ENCODE results near the gene CDKAL1.
"Not testable (repeated sequence)": the region's sequence is repeated elsewhere in the genome, so short reads cannot be mapped to it uniquely, and the experiment has no call there.

CDKAL1 gene

GRCh38 chr6:20554817-20555216 lies 20.6 kb downstream of the CDKAL1 start:
- no peak for DNase-seq

- DNase-seq: no peak
Observed at GRCh38 chr6:20559924-20560551, 25.8 kb downstream of the CDKAL1 start.

GRCh38 chr6:20563377-20563776 lies 29.1 kb downstream of the CDKAL1 start:
- DNase-seq: no peak

- DNase-seq: no peak
Observed at GRCh38 chr6:20564269-20564668, 30.0 kb downstream of the CDKAL1 start.

GRCh38 chr6:20564777-20565176 lies 30.5 kb downstream of the CDKAL1 start:
- no peak for DNase-seq

- DNase-seq: no peak
Observed at GRCh38 chr6:20565342-20565741, 31.1 kb downstream of the CDKAL1 start.

- DNase-seq: no peak
Observed at GRCh38 chr6:20566109-20566508, 31.9 kb downstream of the CDKAL1 start.

- DNase-seq: no peak
Observed at GRCh38 chr6:20569000-20569610, 34.8 kb downstream of the CDKAL1 start.

GRCh38 chr6:20571261-20571660 lies 37.0 kb downstream of the CDKAL1 start:
- DNase-seq: no peak

- no peak for DNase-seq
Observed at GRCh38 chr6:20572288-20572687, 38.0 kb downstream of the CDKAL1 start.

- no peak for DNase-seq
Observed at GRCh38 chr6:20572940-20573339, 38.7 kb downstream of the CDKAL1 start.

- no peak for DNase-seq
Observed at GRCh38 chr6:20574355-20574754, 40.1 kb downstream of the CDKAL1 start.

GRCh38 chr6:20575125-20575524 lies 40.9 kb downstream of the CDKAL1 start:
- DNase-seq: no peak

- DNase-seq: no peak
Observed at GRCh38 chr6:20575704-20576451, 41.6 kb downstream of the CDKAL1 start.

- DNase-seq: no peak
Observed at GRCh38 chr6:20577173-20577688, 43.0 kb downstream of the CDKAL1 start.

- DNase-seq: no peak
Observed at GRCh38 chr6:20581070-20581469, 46.8 kb downstream of the CDKAL1 start.

- no peak for DNase-seq
Observed at GRCh38 chr6:20582586-20583443, 48.6 kb downstream of the CDKAL1 start.

GRCh38 chr6:20583444-20583800 lies 49.2 kb downstream of the CDKAL1 start:
- no peak for DNase-seq

- no peak for DNase-seq
Observed at GRCh38 chr6:20584100-20584731, 50.0 kb downstream of the CDKAL1 start.

- DNase-seq: no peak
Observed at GRCh38 chr6:20589266-20589665, 55.0 kb downstream of the CDKAL1 start.

- DNase-seq: not testable (repeated sequence)
Observed at GRCh38 chr6:20590476-20590875, 56.2 kb downstream of the CDKAL1 start.

GRCh38 chr6:20594299-20594853 lies 60.1 kb downstream of the CDKAL1 start:
- not testable (repeated sequence) for DNase-seq
